HG03342 (cell line): ENCODE data around the gene COL6A2.

Source experiments
- ATAC-seq: cut with Tn5 transposase; IDR thresholded peaks from one replicate; pipeline ENCODE4 v1.9.1; 2021; ENCODE audit warnings: mild to moderate bottlenecking, moderate library complexity; ENCODE audit not compliant: unreplicated experiment

COL6A2 gene

GRCh38 chr21:46124083-46124925, 26.4 kb downstream of the COL6A2 start:
- ATAC-seq, result no peak

DNA sequence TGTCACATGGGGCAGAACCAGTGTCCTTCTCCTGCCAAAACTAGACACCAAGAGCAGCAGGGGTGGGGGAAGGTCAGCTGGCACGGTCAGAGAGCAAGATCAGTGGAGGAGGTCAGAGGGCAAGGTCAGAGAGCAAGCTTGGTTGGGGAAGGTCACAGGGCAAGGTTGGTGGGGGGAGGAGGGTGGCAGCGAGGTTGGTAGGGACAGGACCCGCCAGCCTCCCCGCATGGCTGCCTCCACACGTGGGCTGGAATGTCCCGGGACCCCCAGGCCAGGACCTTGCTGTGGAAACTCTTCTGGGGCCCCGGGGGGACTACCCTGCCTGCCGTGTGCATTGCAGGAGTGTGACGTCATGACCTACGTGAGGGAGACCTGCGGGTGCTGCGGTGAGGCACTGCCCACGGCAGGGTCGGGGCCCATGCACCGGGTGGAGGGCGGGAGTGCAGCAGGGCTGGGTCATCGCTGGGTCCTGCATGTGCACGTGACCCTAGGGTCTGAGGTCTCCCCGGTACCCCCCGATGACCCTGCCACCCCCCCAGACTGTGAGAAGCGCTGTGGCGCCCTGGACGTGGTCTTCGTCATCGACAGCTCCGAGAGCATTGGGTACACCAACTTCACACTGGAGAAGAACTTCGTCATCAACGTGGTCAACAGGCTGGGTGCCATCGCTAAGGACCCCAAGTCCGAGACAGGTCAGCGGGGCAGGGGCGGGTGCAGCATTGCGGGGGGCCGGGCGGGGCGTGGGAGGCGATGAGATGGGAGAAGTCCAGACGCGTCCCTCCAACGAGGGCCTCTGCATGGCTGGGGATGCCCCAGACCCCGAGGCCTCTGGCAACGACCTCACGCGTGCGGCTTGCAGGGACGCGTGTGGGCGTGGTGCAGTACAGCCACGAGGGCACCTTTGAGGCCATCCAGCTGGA, 27.3 kb downstream of the COL6A2 start:
- no peak for ATAC-seq

GRCh38 chr21:46125846-46126301, 28.0 kb downstream of the COL6A2 start:
- ATAC-seq, result no peak

- ATAC-seq, result no peak
Measured at GRCh38 chr21:46126309-46127238, 28.7 kb downstream of the COL6A2 start.

DNA sequence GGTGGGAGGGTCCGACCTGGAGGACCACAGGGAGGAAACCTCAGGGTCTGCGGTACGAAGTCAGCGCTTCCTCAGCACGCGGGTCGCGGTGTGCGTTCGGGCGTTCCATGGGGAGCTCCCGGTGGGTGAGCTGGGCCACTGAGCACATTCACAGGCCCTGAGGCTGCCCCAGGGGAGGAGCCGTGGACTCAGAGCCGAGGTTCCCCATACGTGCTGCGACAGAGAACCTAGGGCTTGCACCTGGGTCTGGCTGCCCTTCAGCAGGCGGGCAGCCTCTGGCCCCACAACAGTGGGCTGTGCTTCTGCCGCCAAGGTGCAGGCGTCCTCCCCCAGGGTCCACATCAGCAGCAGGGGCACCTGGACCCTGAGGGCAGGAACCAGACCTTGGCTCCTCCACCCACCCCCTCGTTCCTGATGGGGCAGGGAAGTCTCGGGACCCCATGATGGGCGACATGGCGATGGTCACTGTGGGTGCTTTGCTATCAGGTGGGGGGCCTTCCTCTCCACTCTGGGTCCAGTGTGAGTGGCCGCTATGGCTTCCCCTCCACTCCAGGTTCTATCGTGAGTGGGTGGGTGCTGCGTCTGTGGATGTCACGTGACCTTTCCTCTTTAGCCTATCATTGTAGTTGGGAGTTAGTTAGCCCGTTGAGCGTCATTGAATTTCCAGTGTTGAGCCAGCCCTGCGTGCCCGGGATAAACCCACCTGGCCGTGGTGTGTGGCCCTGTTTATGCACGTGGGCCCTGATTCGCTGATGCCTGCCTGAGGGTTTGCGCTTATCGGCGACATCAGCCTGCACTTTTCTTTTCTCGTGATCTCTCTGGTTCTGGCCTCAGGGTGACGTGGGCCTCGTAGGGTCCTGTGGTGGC, 29.6 kb downstream of the COL6A2 start:
- no peak for ATAC-seq

DNA sequence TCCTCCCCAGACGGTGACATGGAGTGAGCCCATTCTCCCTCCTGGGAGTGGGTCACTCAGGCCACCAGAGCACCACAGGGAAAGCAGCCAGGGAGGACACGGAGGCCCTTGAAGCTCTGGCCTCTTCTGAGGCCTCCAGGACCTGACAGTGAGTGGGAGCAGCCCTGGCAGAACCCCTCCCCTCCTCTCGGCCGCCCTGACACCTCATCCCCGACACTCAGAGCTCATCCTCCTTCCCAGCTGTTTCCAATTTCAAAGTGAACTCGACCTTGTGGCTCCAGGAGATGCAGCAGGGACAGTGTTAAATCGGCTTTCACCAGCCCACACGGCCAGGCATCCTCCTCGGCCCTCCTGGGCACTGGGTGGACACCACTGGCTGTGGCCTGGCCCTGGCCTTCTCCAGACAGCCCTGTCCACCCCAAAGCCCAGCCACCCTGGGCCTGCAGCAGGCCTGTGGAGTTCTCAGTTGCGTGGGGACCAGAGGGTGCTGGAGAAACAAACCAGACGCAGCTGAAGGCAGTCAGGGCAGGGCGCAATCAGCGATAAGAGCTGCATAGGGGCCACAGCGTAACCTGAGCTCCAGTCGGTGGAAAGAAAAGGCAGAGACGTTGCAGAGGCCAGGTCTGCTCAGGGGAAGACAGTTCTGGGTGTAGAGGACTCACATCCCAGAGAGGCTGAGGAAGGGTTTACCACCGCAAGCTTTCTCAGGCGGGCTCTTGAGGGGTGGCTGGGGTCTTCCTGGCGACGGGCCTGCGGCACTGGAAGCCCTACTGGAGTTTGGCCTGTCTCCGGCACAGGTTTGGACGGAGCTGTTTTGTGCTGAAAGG, 30.4 kb downstream of the COL6A2 start:
- no peak for ATAC-seq

GRCh38 chr21:46128933-46129571, 31.1 kb downstream of the COL6A2 start:
- no peak for ATAC-seq

GRCh38 chr21:46129846-46130651, 32.1 kb downstream of the COL6A2 start:
- no peak for ATAC-seq

DNA sequence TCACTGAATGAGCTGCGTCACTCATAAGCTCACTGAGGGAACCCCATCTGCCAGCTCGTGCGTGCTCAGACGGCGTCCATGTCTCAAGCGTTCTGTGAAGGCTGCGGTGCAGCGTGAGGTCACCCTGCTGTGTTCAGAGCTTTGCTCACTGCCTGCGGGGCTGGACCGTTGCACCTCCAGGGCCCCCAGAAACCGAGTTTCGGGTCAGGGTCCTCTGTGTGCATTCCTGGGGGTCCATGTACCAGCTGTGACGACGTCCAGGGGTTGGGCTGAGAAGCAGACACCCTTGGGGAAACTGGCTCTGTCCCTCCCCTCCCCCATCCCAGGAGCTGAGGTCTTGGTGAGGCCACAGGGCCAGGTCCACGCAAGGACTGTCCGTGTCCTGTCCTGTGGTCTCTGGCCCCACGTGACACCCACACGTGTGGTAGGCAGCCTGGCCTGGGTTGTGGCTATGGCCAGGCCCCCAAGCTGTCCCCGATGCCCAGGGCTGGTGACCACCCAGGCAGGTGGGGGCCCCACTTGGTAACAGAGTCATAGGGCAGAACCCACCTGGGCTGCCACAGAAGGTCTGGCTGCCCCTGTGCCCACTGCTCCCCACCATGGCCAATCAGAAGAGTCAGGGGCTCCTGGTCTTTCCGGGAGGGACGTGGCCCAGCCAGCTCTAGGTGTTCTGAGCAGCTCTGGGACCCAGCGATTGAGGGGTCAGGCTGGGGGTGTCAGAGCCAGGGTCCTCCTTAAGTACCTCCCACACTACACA, 33.1 kb downstream of the COL6A2 start:
- no peak for ATAC-seq

- ATAC-seq, result no peak
Measured at GRCh38 chr21:46131588-46131837, 33.6 kb downstream of the COL6A2 start.

- no peak for ATAC-seq
Measured at GRCh38 chr21:46131838-46132651, 34.1 kb downstream of the COL6A2 start.

DNA sequence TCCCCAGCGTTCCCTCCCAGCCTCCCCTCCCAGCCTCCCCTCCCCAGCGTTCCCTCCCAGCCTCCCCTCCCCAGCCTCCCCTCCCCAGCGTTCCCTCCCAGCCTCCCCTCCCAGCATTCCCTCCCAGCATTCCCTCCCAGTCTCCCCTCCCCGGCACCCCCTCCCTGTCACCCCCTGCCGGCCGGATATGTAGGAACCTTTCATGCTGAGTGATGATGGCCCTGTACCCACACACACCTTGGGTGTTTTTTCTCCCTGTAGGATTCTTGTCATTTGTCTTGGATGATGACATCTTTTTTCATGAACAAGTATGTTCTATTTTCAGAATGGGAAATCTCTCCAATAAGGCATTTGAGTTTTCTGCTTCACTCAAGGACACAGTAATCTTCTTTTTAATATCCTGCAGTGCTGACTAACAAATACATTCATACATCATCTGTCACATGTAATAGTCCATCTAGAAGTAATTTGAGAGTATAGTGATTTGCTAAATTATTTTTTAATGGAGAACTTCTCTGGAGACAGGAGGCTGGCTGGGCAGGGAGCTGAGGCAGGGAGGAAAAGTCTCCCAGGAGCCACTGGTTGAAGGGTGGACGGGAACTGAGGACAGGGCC, 38.0 kb downstream of the COL6A2 start:
- ATAC-seq, result no peak

DNA sequence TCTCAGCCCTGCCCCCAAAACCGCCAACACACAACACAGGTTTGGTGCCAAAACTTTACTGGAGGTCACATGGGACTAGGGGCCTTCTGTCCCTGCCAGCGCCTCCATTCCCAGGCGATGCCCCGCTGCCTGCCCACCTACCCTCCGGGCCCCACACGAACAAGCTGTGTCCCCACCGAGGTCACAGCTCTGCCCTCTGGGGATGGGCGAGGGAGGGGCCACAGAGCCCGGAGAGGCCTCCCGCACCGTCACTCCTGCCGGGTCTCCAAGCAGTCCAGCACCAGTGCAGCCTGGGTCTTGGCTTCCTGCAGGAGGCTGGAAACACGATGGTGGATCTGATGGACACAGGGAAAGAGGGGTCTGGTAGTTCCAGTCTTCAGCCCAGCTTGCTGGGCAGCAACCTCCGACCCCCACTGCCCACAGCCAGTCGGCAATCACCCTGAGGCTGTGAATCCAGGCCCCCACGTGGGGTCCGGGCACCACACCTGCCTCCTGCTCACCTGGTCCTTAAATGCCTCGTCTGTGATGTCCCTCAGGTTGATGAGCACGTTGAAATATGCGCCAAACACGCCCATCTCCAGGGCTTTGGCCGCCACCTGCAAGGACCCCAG, 38.9 kb downstream of the COL6A2 start:
- ATAC-seq, result no peak

- ATAC-seq, result no peak
Measured at GRCh38 chr21:46137908-46138307, 40.0 kb downstream of the COL6A2 start.

DNA sequence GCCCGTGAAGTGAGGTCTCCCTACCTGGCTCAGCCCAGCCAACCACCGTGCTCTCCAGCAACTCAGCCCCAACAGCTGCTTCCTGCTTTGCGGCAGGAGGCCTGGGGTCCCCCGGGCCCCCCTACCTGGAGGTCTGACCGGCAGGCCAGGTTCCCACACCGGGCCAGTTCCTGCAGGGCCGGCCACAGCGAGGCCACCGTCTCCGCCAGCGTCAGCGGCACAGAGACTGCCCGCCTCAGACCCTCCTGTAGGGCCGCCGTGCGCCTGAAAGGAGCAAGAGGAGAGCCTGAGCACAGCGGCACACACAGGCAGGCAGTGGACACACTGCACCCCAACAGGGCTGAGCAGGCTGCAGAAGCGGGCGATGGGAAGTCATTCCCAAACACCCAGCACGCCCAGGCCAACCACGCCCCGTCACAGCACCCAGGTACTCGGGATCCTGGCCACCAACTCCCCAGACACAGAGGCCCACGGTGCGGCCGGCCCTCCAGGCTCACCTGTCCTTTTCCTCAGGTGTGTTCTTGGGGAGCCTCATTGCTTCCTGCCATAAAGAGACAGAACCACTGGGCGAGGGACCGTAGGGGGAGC, 40.6 kb downstream of the COL6A2 start:
- no peak for ATAC-seq
